ENCODE results near the gene NOL12.
A peak's percentile ranks its signal among the peaks of the same experiment; 100 is the strongest.

The NOL12 gene

GRCh38 chr22:37728620-37729019 is 42.5 kb downstream of the NOL12 start:
- DNase-seq (ENCODE audit: low read depth) = no peak
- TF ChIP-seq POLR2A (IDR thresholded peaks at IDR 0.05; ENCODE audit: extremely low read depth, insufficient read length) (no peak), MAX (IDR thresholded peaks at IDR 0.05; ENCODE audit: low read depth, low read length) (no peak), MYC (IDR thresholded peaks at IDR 0.05; ENCODE audit: low read depth, low read length) (no peak)
- TF ChIP-seq, protein P1, sequence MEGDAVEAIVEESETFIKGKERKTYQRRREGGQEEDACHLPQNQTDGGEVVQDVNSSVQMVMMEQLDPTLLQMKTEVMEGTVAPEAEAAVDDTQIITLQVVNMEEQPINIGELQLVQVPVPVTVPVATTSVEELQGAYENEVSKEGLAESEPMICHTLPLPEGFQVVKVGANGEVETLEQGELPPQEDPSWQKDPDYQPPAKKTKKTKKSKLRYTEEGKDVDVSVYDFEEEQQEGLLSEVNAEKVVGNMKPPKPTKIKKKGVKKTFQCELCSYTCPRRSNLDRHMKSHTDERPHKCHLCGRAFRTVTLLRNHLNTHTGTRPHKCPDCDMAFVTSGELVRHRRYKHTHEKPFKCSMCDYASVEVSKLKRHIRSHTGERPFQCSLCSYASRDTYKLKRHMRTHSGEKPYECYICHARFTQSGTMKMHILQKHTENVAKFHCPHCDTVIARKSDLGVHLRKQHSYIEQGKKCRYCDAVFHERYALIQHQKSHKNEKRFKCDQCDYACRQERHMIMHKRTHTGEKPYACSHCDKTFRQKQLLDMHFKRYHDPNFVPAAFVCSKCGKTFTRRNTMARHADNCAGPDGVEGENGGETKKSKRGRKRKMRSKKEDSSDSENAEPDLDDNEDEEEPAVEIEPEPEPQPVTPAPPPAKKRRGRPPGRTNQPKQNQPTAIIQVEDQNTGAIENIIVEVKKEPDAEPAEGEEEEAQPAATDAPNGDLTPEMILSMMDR (IDR thresholded peaks at IDR 0.05; ENCODE audit: low read depth, low read length) = no peak
- no peak overlapping the region for H3K4me3 ChIP-seq (ENCODE audit: low read depth, low read length)

- TF ChIP-seq, protein P1 (IDR thresholded peaks at IDR 0.05; ENCODE audit: low read depth, low read length) = peak; percentile 27
- 0 out of 2 replicates have a peak, but pooled peaks have one; percentile 30 for TF ChIP-seq MAX (IDR thresholded peaks at IDR 0.05; ENCODE audit: low read depth, low read length)
- TF ChIP-seq MYC (IDR thresholded peaks at IDR 0.05; ENCODE audit: low read depth, low read length) = peak; percentile 21; the same call in 1 of the 2 replicates
- TF ChIP-seq POLR2A (IDR thresholded peaks at IDR 0.05; ENCODE audit: extremely low read depth, insufficient read length) = no peak
- peak; percentile 85 for DNase-seq (ENCODE audit: low read depth)
- H3K4me3 ChIP-seq (ENCODE audit: low read depth, low read length) = no peak overlapping the region
Measured at GRCh38 chr22:37731804-37732471, 45.8 kb downstream of the NOL12 start.

DNA sequence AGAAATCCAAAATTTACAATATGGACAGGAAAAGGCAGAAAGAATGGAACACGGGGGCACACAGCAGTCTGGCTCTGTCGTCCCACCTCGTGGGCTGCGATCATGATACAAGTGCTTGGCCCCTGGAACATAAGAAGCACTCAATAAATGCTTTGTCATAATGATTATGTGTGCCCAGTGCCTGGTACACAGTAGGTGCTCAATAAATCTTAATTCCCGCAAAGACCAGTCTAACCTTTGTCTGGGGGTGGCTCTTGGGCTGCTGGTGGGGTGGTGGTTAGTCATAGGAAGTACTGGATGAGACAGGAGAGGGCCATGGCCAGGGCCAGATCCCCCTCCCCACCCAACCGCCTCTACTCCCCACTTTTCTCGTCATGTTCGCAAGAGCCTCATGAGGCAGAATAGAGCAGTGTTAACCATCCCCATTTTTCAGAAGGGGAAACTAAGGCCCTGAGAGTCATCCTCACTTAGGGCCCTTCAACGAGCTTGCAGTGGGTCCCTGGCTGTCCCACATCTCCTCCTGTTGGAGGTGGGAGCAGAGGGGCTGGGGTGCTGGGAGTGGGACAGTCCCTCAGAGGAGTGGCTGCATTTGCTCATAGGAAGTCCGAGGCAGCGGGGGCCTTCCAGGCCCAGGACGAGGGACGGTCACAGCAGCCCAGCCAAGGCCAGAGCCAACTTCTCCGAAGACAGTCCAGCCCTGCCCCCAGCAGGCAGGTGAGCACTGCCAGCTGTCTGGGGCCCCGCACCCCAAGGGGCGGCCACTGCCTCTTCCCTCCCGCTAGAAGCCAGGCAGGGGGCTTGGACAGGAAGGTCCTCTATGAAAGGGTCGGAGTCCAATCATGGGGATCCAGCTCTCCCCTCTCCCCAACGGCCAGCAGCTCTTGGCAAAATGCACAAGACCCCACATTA is 46.8 kb downstream of the NOL12 start:
- TF ChIP-seq MAX (IDR thresholded peaks at IDR 0.05; ENCODE audit: low read depth, low read length) = no peak
- no peak for TF ChIP-seq MYC (IDR thresholded peaks at IDR 0.05; ENCODE audit: low read depth, low read length)
- no peak for TF ChIP-seq POLR2A (IDR thresholded peaks at IDR 0.05; ENCODE audit: extremely low read depth, insufficient read length)
- TF ChIP-seq, protein P1 (IDR thresholded peaks at IDR 0.05; ENCODE audit: low read depth, low read length) = no peak
- no peak for DNase-seq (ENCODE audit: low read depth)
- H3K4me3 ChIP-seq (ENCODE audit: low read depth, low read length) = no peak overlapping the region

DNA sequence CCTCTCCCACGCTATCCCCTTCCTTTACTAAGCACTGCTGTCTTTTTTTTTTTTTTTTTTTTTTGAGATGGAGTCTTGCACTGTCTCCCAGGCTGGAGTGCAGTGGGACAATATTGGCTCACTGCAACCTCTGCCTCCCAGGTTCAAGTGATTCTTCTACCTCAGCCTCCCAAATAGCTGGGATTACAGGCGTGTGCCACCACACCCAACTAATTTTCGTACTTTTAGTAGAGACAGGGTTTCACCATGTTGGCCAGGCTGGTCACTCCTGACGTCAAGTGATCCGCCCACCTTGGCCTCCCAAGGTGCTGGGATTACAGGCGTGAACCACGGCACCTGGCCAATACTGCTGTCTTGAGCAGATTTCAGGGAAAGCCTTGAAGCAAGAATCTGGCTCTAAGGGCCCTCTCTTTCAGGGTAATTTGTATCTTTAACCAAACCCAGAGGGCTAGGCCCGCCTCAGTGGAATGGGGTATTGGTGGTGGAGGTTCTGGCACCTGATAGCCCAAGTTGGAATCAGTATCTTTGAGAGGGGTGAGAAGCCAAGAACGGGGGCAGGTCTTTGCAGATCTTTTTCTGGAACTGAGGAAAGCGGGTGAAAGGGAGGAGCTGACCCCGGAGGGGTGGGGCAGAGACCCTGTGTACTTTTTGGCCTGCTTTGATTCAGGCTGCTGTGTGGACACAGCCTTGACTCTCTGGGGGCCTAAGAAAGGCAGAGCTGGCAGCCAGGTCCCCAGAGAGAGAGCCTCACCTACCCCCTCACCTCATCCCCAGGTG is 47.7 kb downstream of the NOL12 start:
- TF ChIP-seq MAX (IDR thresholded peaks at IDR 0.05; ENCODE audit: low read depth, low read length) (no peak), POLR2A (IDR thresholded peaks at IDR 0.05; ENCODE audit: extremely low read depth, insufficient read length) (no peak)
- no peak overlapping the region for H3K4me3 ChIP-seq (ENCODE audit: low read depth, low read length)
- DNase-seq (ENCODE audit: low read depth) = no peak

- TF ChIP-seq POLR2A (IDR thresholded peaks at IDR 0.05; ENCODE audit: extremely low read depth, insufficient read length) (no peak), MYC (IDR thresholded peaks at IDR 0.05; ENCODE audit: low read depth, low read length) (no peak), MAX (IDR thresholded peaks at IDR 0.05; ENCODE audit: low read depth, low read length) (no peak)
- TF ChIP-seq, protein P1 (IDR thresholded peaks at IDR 0.05; ENCODE audit: low read depth, low read length) = no peak
- no peak for DNase-seq (ENCODE audit: low read depth)
- no peak overlapping the region for H3K4me3 ChIP-seq (ENCODE audit: low read depth, low read length)
Measured at GRCh38 chr22:37734402-37734700, 48.2 kb downstream of the NOL12 start.

Data from NB4 (cell line).